ENCODE results near the gene CTPS2. TPM values are rescaled to one million over a fixed set of nuclear protein-coding genes. Genes with fewer than 3 reads are reported as not detected.
"Not testable (repeated sequence)": the region's sequence is repeated elsewhere in the genome, so short reads cannot be mapped to it uniquely, and the experiment has no call there.

Gene CTPS2
- total RNA-seq, 1 donor from 2014 or later: 116 TPM

DNA sequence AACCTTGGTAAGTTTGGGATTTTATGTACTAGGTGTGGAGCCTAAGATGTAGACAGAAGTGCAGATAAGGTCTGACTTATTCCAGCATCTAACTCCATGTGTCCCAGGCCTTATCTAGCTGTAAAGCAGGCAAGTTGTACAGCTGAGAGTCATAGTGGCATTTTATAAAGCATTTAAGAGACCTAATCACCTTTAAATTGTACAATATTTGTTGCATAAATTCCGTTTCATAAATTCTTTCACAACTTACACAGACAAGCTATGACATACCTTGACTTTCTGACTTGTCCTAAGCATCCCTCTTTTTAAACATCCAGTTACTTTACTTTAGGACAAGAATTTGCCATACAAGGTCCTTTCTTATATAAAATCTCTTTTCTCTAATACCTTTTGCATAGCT, 18.0 kb upstream of the CTPS2 start:
- Mint-ChIP-seq H3K4me3 (no peak overlapping the region), H3K9me3 (peaks cover 16% of the 10 kb centered on the region), H3K27me3 (ENCODE audit: insufficient read depth, low read depth) (no peaks in the 10 kb centered on the region), H3K27ac (no peak overlapping the region), H3K4me1 (no peaks in the 10 kb centered on the region), H3K36me3 (peaks cover 28% of the 10 kb centered on the region)
- H4K20me1 ChIP-seq (ENCODE audit: low read depth): no peaks in the 10 kb centered on the region
- peaks cover 18% of the 10 kb centered on the region for H3K36me3 ChIP-seq
- H3K4me1 ChIP-seq: no peaks in the 10 kb centered on the region
- H2AFZ ChIP-seq (replicated peaks): no peak overlapping the region
- no peak overlapping the region for H3K4me2 ChIP-seq
- H3F3A ChIP-seq (ENCODE audit: low read depth): no peaks in the 10 kb centered on the region
- H3K4me3 ChIP-seq: no peak overlapping the region
- DNase-seq (ENCODE audit: low spot score): no peak
- no peak overlapping the region for H3K27ac ChIP-seq
- H3K79me2 ChIP-seq (ENCODE audit: low read depth): peaks cover 90% of the 10 kb centered on the region
- no peaks in the 10 kb centered on the region for H3K9me3 ChIP-seq (ENCODE audit: low read depth)
- TF ChIP-seq, protein P1, sequence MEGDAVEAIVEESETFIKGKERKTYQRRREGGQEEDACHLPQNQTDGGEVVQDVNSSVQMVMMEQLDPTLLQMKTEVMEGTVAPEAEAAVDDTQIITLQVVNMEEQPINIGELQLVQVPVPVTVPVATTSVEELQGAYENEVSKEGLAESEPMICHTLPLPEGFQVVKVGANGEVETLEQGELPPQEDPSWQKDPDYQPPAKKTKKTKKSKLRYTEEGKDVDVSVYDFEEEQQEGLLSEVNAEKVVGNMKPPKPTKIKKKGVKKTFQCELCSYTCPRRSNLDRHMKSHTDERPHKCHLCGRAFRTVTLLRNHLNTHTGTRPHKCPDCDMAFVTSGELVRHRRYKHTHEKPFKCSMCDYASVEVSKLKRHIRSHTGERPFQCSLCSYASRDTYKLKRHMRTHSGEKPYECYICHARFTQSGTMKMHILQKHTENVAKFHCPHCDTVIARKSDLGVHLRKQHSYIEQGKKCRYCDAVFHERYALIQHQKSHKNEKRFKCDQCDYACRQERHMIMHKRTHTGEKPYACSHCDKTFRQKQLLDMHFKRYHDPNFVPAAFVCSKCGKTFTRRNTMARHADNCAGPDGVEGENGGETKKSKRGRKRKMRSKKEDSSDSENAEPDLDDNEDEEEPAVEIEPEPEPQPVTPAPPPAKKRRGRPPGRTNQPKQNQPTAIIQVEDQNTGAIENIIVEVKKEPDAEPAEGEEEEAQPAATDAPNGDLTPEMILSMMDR (IDR thresholded peaks at IDR 0.05): no peak
- no peak for TF ChIP-seq EZH2phosphoT487 (IDR thresholded peaks at IDR 0.05)
- TF ChIP-seq EZH2 (IDR thresholded peaks at IDR 0.05): no peak
- no peaks in the 10 kb centered on the region for H3K27me3 ChIP-seq
- no peak overlapping the region for H3K9ac ChIP-seq

DNA sequence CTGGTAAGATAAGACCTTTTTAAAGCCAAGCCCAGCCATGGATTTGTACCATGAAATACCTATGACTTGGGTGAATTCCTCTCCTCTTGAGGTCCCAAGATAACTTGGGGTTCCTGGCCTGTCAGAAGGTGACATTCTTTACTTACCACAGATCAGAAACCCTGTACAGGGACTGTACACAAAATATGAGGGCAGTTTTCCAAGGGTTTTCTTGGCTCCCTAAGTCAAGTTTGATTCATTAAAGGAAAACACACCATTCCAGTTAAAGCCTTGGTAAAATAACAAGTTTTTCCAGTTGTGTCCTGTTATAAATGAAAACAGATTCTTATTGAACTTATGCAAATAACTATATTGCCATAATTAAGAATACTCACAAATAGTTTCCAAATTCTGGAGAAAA, 15.2 kb upstream of the CTPS2 start:
- peaks cover 100% of the 10 kb centered on the region for H3K79me2 ChIP-seq (ENCODE audit: low read depth)
- H3K4me1 ChIP-seq: no peaks in the 10 kb centered on the region

DNA sequence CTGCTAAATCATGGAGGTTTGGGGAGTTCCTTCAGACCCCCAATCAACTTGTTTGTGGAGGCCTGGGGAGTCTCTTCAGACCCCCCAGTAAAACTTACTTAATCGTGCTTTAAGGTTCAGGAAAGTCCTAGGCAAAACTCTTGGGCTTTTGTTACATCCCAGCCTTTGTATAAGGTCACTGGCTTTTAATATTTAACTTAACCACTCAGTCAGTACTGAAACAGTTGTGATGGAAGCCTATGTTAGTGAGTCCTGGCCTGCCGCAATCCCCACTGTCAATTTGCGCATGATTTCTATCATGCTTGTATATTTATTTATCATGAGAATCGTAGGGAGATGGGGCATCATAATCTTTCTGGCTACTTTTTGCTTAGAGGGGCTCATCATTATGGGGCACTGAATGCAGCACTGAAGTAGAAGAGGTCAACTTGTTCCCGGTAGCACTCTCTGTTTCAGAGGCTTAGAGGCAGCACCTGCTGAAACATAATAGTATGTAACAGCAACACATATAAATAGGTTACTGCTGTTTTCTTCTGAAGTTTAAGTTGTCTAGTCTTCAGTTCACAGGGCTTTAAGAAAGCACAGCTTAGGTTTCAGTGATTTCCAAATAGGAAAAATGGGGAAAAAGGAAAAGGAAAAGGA, 14.0 kb upstream of the CTPS2 start:
- H3K4me3 Mint-ChIP-seq; H3K4me2 ChIP-seq; H3K4me3 ChIP-seq; H3K9me3 ChIP-seq (ENCODE audit: low read depth); H3F3A ChIP-seq (ENCODE audit: low read depth); H3K27me3 ChIP-seq; H3K27me3 Mint-ChIP-seq (ENCODE audit: insufficient read depth, low read depth); H3K4me1 Mint-ChIP-seq; H3K27ac Mint-ChIP-seq; H2AFZ ChIP-seq (replicated peaks); H3K4me1 ChIP-seq; H3K9ac ChIP-seq; DNase-seq (ENCODE audit: low spot score); H3K27ac ChIP-seq: not testable (repeated sequence)
- Mint-ChIP-seq H3K36me3 (peaks cover 36% of the 10 kb centered on the region), H3K9me3 (peaks cover 16% of the 10 kb centered on the region)
- Histone ChIP-seq H3K36me3 (peaks cover 14% of the 10 kb centered on the region), H3K79me2 (ENCODE audit: low read depth) (peaks cover 100% of the 10 kb centered on the region), H4K20me1 (ENCODE audit: low read depth) (peaks cover 12% of the 10 kb centered on the region)

More for the DNA sequence above, 15.2 kb upstream of the CTPS2 start:
- TF ChIP-seq, protein P1 (IDR thresholded peaks at IDR 0.05): no peak
- TF ChIP-seq EZH2 (IDR thresholded peaks at IDR 0.05): no peak
- no peak for TF ChIP-seq EZH2phosphoT487 (IDR thresholded peaks at IDR 0.05)
- H3K4me1 Mint-ChIP-seq: peaks cover under 1% of the 10 kb centered on the region
- H3K9me3 Mint-ChIP-seq: peaks cover 16% of the 10 kb centered on the region
- Histone ChIP-seq H3K4me3 (no peak overlapping the region), H2AFZ (replicated peaks) (no peak overlapping the region), H3K36me3 (peaks cover 14% of the 10 kb centered on the region), H4K20me1 (ENCODE audit: low read depth) (peaks cover 7% of the 10 kb centered on the region), H3K9me3 (ENCODE audit: low read depth) (no peaks in the 10 kb centered on the region), H3K9ac (no peak overlapping the region), H3K27me3 (no peaks in the 10 kb centered on the region), H3F3A (ENCODE audit: low read depth) (no peaks in the 10 kb centered on the region), H3K27ac (no peak overlapping the region), H3K4me2 (no peak overlapping the region)
- DNase-seq (ENCODE audit: low spot score): no peak
- peaks cover under 1% of the 10 kb centered on the region for H3K27me3 Mint-ChIP-seq (ENCODE audit: insufficient read depth, low read depth)
- H3K27ac Mint-ChIP-seq: no peak overlapping the region
- H3K4me3 Mint-ChIP-seq: no peak overlapping the region
- H3K36me3 Mint-ChIP-seq: peaks cover 34% of the 10 kb centered on the region

DNA sequence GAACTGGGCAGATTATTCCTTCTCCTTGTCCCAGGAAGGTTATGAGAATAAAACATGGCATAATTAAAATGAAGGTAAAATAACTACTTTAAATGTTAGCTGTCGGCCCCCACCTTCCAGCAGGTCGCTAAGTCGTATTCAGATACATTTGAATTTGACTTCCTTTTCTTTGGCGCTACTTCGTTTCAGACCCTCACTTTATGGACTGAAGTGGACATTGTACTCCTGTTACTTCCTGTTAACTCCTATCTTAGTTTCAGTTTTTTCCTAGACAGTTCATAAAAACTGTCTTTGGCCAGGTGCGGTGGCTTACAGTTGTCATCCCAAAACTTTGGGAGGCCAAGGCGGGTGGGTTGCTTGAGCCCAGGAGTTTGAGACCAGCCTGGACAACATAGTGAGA, 12.6 kb upstream of the CTPS2 start:
- H3K79me2 ChIP-seq (ENCODE audit: low read depth): peaks cover 100% of the 10 kb centered on the region

More for the DNA sequence above, 12.6 kb upstream of the CTPS2 start:
- peaks cover 11% of the 10 kb centered on the region for H3K9me3 Mint-ChIP-seq
- no peak overlapping the region for H3K4me3 Mint-ChIP-seq
- H2AFZ ChIP-seq (replicated peaks): no peak overlapping the region
- peaks cover 14% of the 10 kb centered on the region for H3K36me3 ChIP-seq
- H3K4me1 ChIP-seq: peaks cover 12% of the 10 kb centered on the region
- no peak overlapping the region for H3K4me3 ChIP-seq
- H3K27ac Mint-ChIP-seq: no peak overlapping the region
- H3F3A ChIP-seq (ENCODE audit: low read depth): peaks cover under 1% of the 10 kb centered on the region
- DNase-seq (ENCODE audit: low spot score): no peak
- peaks cover 31% of the 10 kb centered on the region for H3K36me3 Mint-ChIP-seq
- H3K27me3 Mint-ChIP-seq (ENCODE audit: insufficient read depth, low read depth): peaks cover 3% of the 10 kb centered on the region
- no peak overlapping the region for H3K4me2 ChIP-seq
- no peaks in the 10 kb centered on the region for H3K27me3 ChIP-seq
- H4K20me1 ChIP-seq (ENCODE audit: low read depth): peaks cover 25% of the 10 kb centered on the region
- peaks cover 17% of the 10 kb centered on the region for H3K4me1 Mint-ChIP-seq
- H3K9me3 ChIP-seq (ENCODE audit: low read depth): no peaks in the 10 kb centered on the region
- no peak overlapping the region for H3K27ac ChIP-seq
- TF ChIP-seq EZH2phosphoT487 (IDR thresholded peaks at IDR 0.05) (no peak), EZH2 (IDR thresholded peaks at IDR 0.05) (no peak)
- TF ChIP-seq, protein P1 (IDR thresholded peaks at IDR 0.05): no peak
- no peak overlapping the region for H3K9ac ChIP-seq

Data from neural progenitor cell (in vitro differentiated cells).